Midbrain (tissue), 1 donor: ENCODE data around the gene GSG1L.

Experiments used
- DNase-seq: peaks from one replicate; lab custom pipeline; 2025; lab: John Stamatoyannopoulos, UW

The GSG1L gene

DNA sequence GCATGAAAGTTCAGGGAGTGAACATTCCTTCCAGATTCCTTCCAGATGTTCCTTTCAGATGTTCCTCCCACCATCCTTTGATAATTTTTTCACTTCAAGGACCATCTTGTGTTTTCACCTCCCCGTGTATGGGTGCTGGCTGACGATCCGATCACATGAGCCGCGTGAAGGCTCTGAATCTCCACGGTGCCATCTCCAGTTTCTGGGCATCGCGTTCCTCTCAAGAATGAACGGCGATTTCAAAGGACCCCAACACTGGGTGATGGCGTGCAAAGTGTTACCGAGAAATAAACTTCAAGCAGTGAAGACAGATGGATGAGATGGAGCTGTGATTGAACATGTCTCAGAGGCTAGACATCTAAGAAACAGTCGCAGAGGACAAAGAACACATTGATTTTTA lies 245.3 kb downstream of the GSG1L start:
- no peak for DNase-seq

- no peak for DNase-seq
Observed at GRCh38 chr16:27817038-27817437, 246.5 kb downstream of the GSG1L start.

GRCh38 chr16:27816561-27816960 lies 247.0 kb downstream of the GSG1L start:
- peak; percentile 43 for DNase-seq

- DNase-seq: no peak
Observed at GRCh38 chr16:27813591-27813990, 249.9 kb downstream of the GSG1L start.

GRCh38 chr16:27811881-27812280 lies 251.6 kb downstream of the GSG1L start:
- DNase-seq: no peak

DNA sequence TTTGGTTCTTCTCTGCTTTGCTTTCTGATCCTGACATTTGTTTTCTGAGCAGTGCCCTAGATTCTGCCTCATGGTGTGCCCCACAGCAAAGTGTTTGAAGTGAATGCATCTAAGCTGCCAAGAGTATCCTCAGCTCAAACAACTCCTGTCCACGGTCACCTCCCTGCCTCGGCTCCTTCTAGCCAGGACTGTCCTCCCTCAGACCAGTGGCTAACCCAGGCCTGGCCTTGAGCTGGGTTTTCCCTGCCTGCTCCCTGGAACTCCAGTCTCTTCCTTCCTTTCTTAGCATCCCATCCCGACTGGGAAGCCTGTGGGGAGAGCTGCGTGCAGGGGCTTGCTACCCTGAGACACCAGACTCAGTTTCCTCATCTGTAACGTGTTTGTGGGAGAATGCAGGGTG lies 256.5 kb downstream of the GSG1L start:
- no peak for DNase-seq

- DNase-seq: no peak
Observed at GRCh38 chr16:27806388-27806787, 257.1 kb downstream of the GSG1L start.

GRCh38 chr16:27805828-27806351 lies 257.6 kb downstream of the GSG1L start:
- DNase-seq: no peak

GRCh38 chr16:27803775-27804549 lies 259.6 kb downstream of the GSG1L start:
- DNase-seq: no peak

DNA sequence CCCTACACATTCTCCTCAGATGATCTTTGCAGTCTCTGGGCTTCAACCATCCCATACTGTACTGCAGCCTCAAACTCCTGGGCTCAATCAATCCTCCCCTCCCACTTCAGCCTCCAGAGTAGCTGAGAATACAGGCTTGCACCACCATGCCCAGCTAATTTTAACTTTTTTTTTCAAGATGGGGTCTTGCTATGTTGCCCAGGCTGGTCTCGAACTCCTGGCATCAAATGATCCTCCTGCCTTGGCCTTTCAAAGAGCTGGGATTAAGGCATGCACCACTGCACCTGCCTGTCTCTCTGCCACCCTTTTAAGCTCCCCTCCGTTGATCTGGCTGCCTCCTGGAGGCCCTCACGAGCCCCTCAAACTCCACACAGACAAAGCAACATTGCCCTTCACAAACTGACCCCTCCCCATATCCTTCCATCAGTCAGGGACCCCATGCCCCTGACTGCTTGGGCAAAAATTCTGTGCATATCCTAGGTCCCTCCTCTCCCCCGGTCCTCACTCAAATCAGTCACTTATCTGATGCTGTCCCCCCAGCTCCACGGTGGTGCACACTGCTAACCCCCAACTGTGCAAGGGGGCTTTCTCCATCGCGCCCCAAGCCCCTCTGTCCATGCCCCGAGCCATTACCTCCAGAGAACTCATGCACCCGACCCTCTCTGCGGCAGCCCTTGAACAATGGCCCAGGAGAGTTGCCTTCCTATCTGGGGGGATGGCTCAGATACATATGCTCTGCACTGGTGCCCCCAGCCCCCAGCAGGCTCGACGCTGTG lies 260.7 kb downstream of the GSG1L start:
- DNase-seq: no peak

- DNase-seq: no peak
Observed at GRCh38 chr16:27801289-27801945, 262.1 kb downstream of the GSG1L start.

DNA sequence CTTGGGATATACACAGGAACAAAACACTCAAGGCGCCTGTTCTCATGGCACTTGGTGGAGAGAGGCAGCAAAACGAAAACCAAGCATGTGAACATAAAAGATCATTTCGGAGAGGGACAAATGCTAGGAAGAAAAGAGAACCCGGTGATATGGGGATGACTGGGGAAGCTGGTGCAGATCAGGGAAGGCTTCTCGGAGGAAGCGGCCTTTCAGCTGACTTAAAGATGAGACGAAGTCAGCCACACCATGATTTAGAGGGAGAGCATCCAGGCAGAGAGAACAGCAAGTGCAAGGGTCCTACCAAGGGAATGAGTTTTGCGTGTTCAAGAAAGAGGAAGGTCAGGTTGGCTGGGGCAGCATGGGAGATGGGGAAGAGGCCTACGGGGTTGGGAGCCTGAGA lies 262.7 kb downstream of the GSG1L start:
- no peak for DNase-seq

DNA sequence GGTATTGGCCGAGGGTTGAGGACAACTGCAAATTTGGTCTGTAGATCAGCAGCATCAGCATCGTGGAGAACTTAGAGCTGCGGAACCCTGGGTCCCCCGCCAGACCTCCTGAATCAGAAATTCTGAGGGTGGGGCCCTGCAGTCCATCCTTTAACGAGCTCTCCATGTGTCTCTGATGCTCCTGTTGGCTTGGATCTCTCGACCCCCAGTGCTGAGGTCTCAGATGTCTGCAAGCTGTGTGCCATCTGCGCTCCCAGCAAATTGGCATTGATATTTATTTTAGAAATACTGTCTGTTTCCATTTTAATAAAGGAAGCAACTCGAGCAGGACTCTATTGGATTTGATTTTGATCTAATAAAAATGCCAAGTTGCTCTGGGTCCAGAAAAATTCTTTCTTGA lies 263.6 kb downstream of the GSG1L start:
- DNase-seq: no peak

DNA sequence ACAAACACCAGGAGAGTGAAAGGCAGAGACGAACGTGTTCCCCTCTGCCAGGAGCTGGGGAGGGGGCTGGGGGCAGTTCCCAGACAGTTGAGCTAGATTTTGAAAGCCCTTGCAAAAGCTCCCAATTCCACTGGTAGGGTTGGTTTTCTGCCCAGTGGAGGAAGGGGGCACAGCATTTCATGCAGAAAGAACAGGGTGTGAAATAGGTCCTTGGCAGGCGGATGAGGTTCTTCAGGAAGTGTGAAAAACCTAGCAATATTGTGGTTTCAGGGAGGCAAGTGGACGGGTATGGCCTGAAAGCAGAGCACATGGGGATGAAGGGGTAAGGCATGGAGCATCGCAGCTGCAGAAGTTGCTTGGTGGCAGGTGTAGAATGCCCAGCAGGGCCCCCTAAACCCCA lies 265.3 kb downstream of the GSG1L start:
- DNase-seq: peak; percentile 52

DNA sequence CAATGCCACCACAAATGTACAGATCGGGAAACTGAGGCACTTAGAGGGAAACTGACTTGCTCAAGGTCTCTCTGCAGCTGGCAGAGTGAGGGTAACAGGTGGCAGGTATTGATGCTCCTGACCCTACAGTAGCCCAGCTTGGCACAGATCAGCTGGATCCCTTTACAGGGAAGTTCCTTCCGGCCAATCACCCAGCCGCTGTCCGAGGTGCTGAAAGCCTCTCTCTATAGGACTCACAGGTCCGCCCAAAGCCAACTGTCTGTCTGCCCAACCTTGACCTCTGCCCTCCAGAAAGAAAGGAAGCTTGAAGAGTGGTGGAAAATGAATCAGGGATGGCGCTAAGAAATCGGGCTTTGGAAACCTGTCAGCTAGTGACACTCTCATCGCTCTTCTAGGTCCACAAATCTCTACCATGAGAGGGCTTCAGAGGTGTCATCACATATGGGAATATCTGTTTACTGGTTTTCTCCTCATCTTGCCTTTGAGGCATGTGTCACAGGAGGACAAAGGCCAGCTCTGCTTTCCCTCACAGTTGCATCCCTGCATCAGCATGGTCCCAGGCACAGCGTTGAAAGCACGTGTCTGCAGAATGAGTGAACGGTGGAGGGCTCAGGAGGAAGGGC lies 267.4 kb downstream of the GSG1L start:
- no peak for DNase-seq

- DNase-seq: no peak
Observed at GRCh38 chr16:27793249-27793622, 270.3 kb downstream of the GSG1L start.

GRCh38 chr16:27792486-27793248 lies 270.8 kb downstream of the GSG1L start:
- DNase-seq: no peak

DNA sequence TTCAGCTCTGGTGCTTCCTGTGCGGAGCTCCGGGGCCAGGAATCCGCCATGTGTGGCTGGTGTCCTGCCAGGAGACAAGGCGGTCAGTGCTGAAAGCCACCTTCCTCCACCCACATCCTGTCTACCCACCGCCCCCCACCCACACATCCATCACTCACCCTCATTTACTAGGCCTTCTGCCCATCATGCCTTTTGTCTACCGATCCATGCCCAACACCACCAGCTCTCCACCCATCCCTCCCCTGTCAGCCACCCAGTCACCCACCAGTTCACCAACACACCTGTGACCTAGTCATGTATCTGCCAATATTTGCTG lies 272.2 kb downstream of the GSG1L start:
- DNase-seq: no peak

DNA sequence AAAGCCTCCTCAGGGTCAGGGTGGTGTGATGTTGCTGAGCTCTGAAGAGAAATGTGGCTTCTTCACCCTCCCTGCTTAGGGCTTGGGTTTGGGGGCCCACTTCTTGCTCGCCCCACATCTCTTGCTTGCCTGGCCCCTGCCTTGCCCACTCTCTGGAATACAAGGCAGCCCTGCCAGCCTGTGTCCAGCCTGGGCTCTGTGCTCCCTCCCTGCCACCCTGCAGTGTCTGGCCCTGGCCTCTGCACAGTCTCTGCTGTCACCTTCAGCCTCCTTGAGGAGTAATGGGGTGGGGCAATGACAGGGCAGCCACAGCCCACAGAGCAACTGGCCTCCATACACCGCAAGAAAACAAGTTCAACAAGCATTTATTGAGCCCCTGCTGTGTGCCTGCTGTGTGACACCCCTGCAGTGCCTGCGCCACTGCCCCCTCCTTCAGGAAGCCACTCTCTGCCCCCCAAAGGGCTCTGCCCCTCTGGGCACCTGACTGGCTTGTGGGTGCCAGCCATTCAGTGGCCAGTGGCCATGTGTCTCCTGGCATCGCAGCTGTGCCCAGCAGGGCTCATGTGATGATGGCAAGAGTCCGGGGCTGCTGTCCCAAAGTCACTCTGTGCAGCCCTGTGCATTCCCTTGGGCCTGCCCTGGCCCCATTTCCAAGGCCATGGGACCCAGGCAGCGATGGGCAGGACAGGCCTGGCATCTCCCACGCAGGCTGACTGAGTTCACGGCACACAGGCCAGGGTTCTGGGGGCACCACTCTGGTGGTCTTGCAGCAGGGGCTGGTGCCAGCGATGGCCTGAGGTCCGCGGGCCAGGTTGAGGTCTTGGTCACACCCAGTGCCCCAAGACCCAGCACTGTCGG lies 272.7 kb downstream of the GSG1L start:
- no peak for DNase-seq

GRCh38 chr16:27789595-27790241 lies 273.8 kb downstream of the GSG1L start:
- no peak for DNase-seq
